ELR (cell line): ENCODE results near the gene TNNT2.

Experiments
- DNase-seq: peaks from one replicate; pipeline ENCODE4 v3.0.0-alpha.2; 2015; ENCODE audit warnings: low read depth

The TNNT2 gene

DNA sequence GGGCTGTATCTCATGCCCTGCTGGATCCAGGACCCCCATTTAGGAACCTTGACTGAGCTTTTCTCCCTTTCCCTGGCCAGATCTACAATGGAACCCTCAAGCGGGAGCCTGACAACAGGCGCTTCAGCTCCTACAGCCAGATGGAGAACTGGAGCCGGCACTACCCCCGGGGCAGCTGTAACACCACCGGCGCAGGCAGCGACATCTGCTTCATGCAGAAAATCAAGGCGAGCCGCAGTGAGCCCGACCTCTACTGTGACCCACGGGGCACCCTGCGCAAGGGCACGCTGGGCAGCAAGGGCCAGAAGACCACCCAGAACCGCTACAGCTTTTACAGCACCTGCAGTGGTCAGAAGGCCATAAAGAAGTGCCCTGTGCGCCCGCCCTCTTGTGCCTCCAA is 64.4 kb downstream of the TNNT2 start:
- no peak for DNase-seq

DNA sequence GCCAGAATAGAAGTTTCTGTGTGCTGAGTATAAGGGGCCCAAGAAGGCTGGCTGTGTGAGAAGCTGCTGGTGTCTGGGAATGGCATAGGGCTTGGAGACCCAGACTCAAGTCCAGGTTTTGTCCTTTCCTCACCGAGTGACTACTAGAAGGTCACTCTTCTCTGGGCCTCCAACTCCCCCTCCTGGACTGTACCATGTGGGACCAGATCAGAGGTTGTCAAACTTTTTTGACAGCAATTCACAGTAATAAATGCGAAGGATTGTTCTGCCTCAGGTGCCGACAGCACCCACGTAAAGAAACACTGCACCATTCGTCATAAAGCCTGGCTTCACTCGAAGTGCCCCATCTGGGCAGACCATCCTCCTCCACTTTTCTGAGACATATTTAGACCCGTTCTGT is 65.2 kb downstream of the TNNT2 start:
- no peak for DNase-seq

DNA sequence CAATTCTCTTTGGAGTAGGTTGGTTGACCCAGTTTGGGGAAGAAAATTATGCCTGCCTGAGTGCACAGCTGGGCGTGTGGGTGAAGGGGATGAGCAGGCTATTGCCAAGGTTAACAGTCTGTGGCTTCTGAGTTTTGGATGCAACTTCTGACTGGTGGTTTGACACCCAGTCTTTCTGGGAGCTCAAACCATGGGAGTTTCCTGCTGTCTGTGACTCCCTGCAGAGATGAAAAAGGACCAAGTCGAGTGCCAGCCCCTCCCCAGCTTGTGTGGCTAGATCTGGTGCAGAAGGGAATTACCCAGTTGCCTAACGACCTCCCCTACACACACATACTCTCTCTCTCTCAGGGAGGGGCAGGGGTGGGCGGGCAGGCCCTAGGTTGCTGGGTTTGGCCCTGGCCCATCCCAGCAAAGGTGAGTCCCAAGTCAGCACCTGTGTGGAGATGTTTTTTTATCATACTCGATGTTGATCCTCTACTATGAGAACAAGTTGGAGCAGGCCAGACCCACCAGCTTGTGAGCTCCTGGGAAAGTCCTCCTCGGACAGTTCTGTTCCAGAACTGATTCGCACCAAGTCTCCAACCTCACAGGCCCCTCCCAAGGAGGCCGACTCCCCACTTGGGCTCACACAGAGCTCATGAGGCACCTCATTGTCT is 66.0 kb downstream of the TNNT2 start:
- no peak for DNase-seq

DNA sequence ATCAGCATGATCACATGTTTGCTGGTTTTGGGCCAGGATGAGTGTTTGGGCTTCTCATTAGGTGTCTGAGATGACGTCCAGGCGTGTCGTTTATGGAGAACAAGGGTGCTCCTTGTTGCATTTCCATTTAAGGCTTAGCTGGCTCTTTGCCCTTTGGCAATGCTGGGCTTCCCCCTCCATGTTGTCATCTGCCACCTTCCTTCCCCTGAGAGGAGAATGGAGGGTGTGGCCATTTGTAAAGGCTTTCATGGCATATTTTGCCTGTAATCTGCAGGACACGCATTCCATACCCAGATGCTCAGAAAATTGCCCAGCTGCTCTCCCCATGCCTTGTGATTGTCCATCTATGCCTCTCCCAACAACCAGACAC is 66.5 kb downstream of the TNNT2 start:
- peak; percentile 17 for DNase-seq

DNA sequence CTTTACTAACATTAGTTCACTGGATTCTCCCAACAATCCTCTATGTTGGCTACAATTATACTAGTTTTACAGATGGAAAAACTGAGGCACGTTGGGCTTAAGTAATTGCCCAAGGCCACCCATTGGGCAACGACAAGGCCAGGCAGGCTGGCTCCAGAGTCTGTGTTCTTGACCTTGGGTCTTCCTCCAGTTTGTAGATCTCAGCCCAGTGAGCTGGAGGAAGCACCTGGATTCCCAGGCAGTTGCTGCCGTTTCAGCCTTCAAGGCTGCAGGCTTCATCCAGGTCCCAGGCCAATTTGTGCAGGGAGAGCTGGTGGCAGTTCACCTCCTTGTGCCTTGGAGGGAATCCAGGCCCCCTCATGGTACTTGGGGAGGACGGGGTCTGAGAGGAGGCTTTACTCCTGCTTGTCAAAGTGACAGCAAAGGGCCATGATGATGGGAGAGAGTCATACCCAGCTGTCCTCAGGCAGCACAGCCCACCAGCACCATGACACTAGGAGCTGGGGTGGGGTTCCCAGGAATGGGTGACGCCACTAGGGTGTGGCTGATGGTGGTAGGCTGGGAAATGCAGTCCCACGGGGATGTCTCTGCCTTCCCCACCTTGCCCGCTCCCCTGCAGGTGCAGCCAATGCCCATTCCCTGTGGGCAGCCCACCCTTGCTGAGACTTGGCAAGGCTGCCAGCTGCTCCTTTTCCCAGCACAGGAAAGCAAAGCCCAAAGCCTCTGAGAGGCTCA is 67.1 kb downstream of the TNNT2 start:
- no peak for DNase-seq

DNA sequence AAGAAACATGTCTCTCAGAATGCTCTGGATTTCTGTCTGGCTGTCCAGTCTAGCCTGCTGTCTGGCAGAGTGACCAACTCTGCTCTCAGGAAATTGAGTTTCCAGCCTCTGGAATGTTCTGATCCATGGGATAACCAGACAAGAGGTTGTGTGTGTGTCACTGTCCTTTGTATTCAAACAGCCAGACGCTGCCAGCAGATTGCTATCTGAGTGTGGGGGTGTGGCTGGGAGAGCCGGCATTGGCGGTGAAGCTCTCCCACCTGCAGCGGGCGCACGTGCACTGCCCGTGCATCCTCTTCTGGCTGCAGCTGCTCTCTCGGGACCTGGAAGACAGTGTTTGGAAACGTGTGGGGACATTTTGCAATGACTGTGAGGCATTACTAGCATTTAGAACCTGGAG is 68.1 kb downstream of the TNNT2 start:
- DNase-seq = peak; percentile 61
